Measurements from ENCODE around the gene ZDHHC14. TPM values are rescaled to one million over a fixed set of nuclear protein-coding genes. Genes with fewer than 3 reads are reported as not detected.

Gene ZDHHC14
- total RNA-seq, 1 experiment from 2014 or later, result 1.7 TPM

GRCh38 chr6:157649311-157650260 is 268.6 kb downstream of the ZDHHC14 start:
- Mint-ChIP-seq H3K27ac (peak overlapping the region in 1 of 3 experiments; percentile 68; a peak in 2 of 7 replicates), H3K9me3 (no peaks in the 10 kb centered on the region), H3K4me3 (no peak overlapping the region), H3K4me1 (peaks cover 9 to 19% of the 10 kb centered on the region in 2 experiments), H3K36me3 (ENCODE audit: insufficient read depth in 1 of 3, low read depth in 3 of 3) (no peaks in the 10 kb centered on the region; a peak in 1 of 7 replicates), H3K27me3 (ENCODE audit: low read depth) (peaks cover 4% of the 10 kb centered on the region; the same call in 1 of the 2 replicates)
- H2BK20ac ChIP-seq (ENCODE audit: low read depth, low read length, poor library complexity, severe bottlenecking), result no peak overlapping the region
- H4K20me1 ChIP-seq (ENCODE audit: control insufficient read depth, insufficient read depth, insufficient read length), result no peaks in the 10 kb centered on the region
- H4K8ac ChIP-seq (replicated peaks; ENCODE audit: insufficient read length, low read depth, low read length), result no peak overlapping the region
- no peak overlapping the region for H3K56ac ChIP-seq (ENCODE audit: insufficient read length, low read depth, low read length)
- WGBS (ENCODE audit: extremely low coverage, insufficient read length, low lambda C conversion rate), result no CpG with 5 or more reads among the region's 25 CpGs
- no peak overlapping the region for H2BK120ac ChIP-seq (ENCODE audit: low read depth, low read length, poor library complexity, severe bottlenecking)
- no peak overlapping the region for H2AFZ ChIP-seq (ENCODE audit: low read length)
- no peaks in the 10 kb centered on the region for H3K23me2 ChIP-seq (ENCODE audit: insufficient read length, low read depth, low read length, poor library complexity, severe bottlenecking)
- no peaks in the 10 kb centered on the region for H3K79me1 ChIP-seq (ENCODE audit: insufficient read depth, low read depth, low read length, poor library complexity, severe bottlenecking)
- H3K79me2 ChIP-seq (ENCODE audit: insufficient read depth, low read length), result no peaks in the 10 kb centered on the region
- H4K91ac ChIP-seq (ENCODE audit: insufficient read length, low read depth, low read length), result no peak overlapping the region
- H3K18ac ChIP-seq (ENCODE audit: insufficient read length, low read depth, low read length), result no peak overlapping the region
- no peaks in the 10 kb centered on the region for H3K27me3 ChIP-seq (ENCODE audit: insufficient read depth, low read length)
- no peak overlapping the region; the same call in 1 of the 2 replicates for H3K4ac ChIP-seq (ENCODE audit: low read depth, low read length)
- H3K23ac ChIP-seq (ENCODE audit: insufficient read length, low read depth, low read length), result no peak overlapping the region
- H3K14ac ChIP-seq (ENCODE audit: insufficient read depth, low read length), result no peak overlapping the region; the same call in 1 of the 2 replicates
- no peak overlapping the region for H4K5ac ChIP-seq (ENCODE audit: insufficient read length, low read depth, low read length)
- DNase-seq, result no peak
- no peak overlapping the region for H2AK5ac ChIP-seq (ENCODE audit: insufficient read length, low read length)
- H3K9ac ChIP-seq (ENCODE audit: extremely low read depth, insufficient read length, low read length), result no peak overlapping the region
- no peak overlapping the region for H3T11ph ChIP-seq (ENCODE audit: low read length)
- no peaks in the 10 kb centered on the region for H3K4me1 ChIP-seq (ENCODE audit: insufficient read depth, low read length)
- H2BK12ac ChIP-seq (ENCODE audit: insufficient read length, low read depth, low read length), result no peak overlapping the region
- H3K27ac ChIP-seq (ENCODE audit: insufficient read length, low read depth, low read length), result no peak overlapping the region
- no peak overlapping the region for H2BK15ac ChIP-seq (ENCODE audit: low read depth, low read length)
- H3K9me3 ChIP-seq (ENCODE audit: control insufficient read depth, low read depth, low read length), result no peaks in the 10 kb centered on the region
- H2BK5ac ChIP-seq (ENCODE audit: insufficient read length, low read length), result no peak overlapping the region
- TF ChIP-seq CTCF (conservative IDR thresholded peaks at IDR 0.05), result no peak
- H3K4me2 ChIP-seq (ENCODE audit: insufficient read depth, insufficient read length, low read length), result no peak overlapping the region

Measured in H9 (cell line).